SK-N-SH treated with all-trans-retinoic acid at 6 μM for 48 hours (cell line): Measurements from ENCODE around the gene RMND5B.

Source experiments
- POU6F1 ChIP-seq: fragments of 250-450 bp; sonication (Bioruptor Pico); IDR thresholded peaks from 2 replicates; pipeline ENCODE4 v1.8.0; 2021; ENCODE audit warnings: low read depth, mild to moderate bottlenecking, moderate library complexity, borderline replicate concordance
- RARB ChIP-seq: fragments of 250-450 bp; sonication (Bioruptor Pico); IDR thresholded peaks from 2 replicates; pipeline ENCODE4 v1.8.0; 2021; ENCODE audit warnings: mild to moderate bottlenecking, moderate library complexity
- SNAI2 ChIP-seq: fragments of 250-450 bp; sonication (Bioruptor Pico); IDR thresholded peaks from 2 replicates; pipeline ENCODE4 v1.5.0; 2020; ENCODE audit warnings: mild to moderate bottlenecking, moderate library complexity
- TSHZ2 ChIP-seq: fragments of 250-450 bp; sonication (Bioruptor Pico); IDR thresholded peaks from 2 replicates; pipeline ENCODE4 v1.5.0; 2020; ENCODE audit warnings: mild to moderate bottlenecking, moderate library complexity
- ZNF565 ChIP-seq: fragments of 450-650 bp; formaldehyde crosslinking; conservative IDR thresholded peaks from 2 replicates; pipeline ENCODE4 v1.5.0; 2020; ENCODE audit warnings: low read depth, mild to moderate bottlenecking, moderate library complexity

GRCh38 chr5:178108446-178108845 is 22.4 kb upstream of the RMND5B start:
- TF ChIP-seq RARB (CRISPR knock-in tag) (no peak), SNAI2 (no peak), ZNF565 (no peak), TSHZ2 (CRISPR knock-in tag) (no peak), POU6F1 (CRISPR knock-in tag) (no peak)
